Measurements from ENCODE around the gene MRPS18B.

The MRPS18B gene

GRCh38 chr6:30640481-30640880 lies 22.8 kb downstream of the MRPS18B start:
- no peak for DNase-seq
- Histone ChIP-seq H3K4me3 (ENCODE audit: low read depth in 1 of 2, low read length in 2 of 2) (no peak overlapping the region), H3K9ac (ENCODE audit: low read depth, low read length) (no peak overlapping the region), H3K36me3 (ENCODE audit: insufficient read depth, low read length) (peaks cover 67% of the 10 kb centered on the region), H4K20me1 (ENCODE audit: insufficient read depth, low read length) (no peaks in the 10 kb centered on the region; the same call in 1 of the 2 replicates), H2AFZ (ENCODE audit: low read depth, low read length) (no peak overlapping the region), H3K9me3 (ENCODE audit: insufficient read depth, low read length, severe bottlenecking) (no peaks in the 10 kb centered on the region), H3K4me2 (ENCODE audit: insufficient read depth, low read length) (no peak overlapping the region), H3K27me3 (ENCODE audit: insufficient read depth, low read length, poor library complexity) (no peaks in the 10 kb centered on the region), H3K27ac (ENCODE audit: low read length) (no peak overlapping the region), H3K79me2 (ENCODE audit: insufficient read depth, low read length) (peaks cover 17% of the 10 kb centered on the region; the same call in 1 of the 2 replicates), H3K4me1 (ENCODE audit: insufficient read depth, low read length) (no peaks in the 10 kb centered on the region)
- TF ChIP-seq EZH2 (IDR thresholded peaks at IDR 0.05; ENCODE audit: borderline replicate concordance, low read depth, low read length, severe bottlenecking) (no peak), CTCF (IDR thresholded peaks at IDR 0.05; ENCODE audit: borderline replicate concordance, extremely low read depth, low read length, poor library complexity, severe bottlenecking) (no peak)
- no peak for ATAC-seq (ENCODE audit: insufficient read depth, low read depth)

GRCh38 chr6:30641048-30641447 lies 23.4 kb downstream of the MRPS18B start:
- Histone ChIP-seq H3K79me2 (ENCODE audit: insufficient read depth, low read length) (peaks cover 23% of the 10 kb centered on the region), H3K27ac (ENCODE audit: low read length) (no peak overlapping the region; the same call in 1 of the 2 replicates), H2AFZ (ENCODE audit: low read depth, low read length) (no peak overlapping the region), H3K9ac (ENCODE audit: low read depth, low read length) (no peak overlapping the region), H3K36me3 (ENCODE audit: insufficient read depth, low read length) (peaks cover 69% of the 10 kb centered on the region), H3K4me3 (ENCODE audit: low read depth in 1 of 2, low read length in 2 of 2) (no peak overlapping the region), H4K20me1 (ENCODE audit: insufficient read depth, low read length) (peaks cover 2% of the 10 kb centered on the region; the same call in 1 of the 2 replicates), H3K4me2 (ENCODE audit: insufficient read depth, low read length) (no peak overlapping the region), H3K4me1 (ENCODE audit: insufficient read depth, low read length) (peaks cover 5% of the 10 kb centered on the region), H3K9me3 (ENCODE audit: insufficient read depth, low read length, severe bottlenecking) (no peaks in the 10 kb centered on the region), H3K27me3 (ENCODE audit: insufficient read depth, low read length, poor library complexity) (no peaks in the 10 kb centered on the region)
- peak; percentile 60; the same call in 2 of the 3 replicates for ATAC-seq (ENCODE audit: insufficient read depth, low read depth)
- TF ChIP-seq EZH2 (IDR thresholded peaks at IDR 0.05; ENCODE audit: borderline replicate concordance, low read depth, low read length, severe bottlenecking) = no peak
- TF ChIP-seq CTCF (IDR thresholded peaks at IDR 0.05; ENCODE audit: borderline replicate concordance, extremely low read depth, low read length, poor library complexity, severe bottlenecking) = no peak
- DNase-seq = peak; percentile 22

GRCh38 chr6:30643656-30644055 lies 26.0 kb downstream of the MRPS18B start:
- Histone ChIP-seq H3K9ac (ENCODE audit: low read depth, low read length) (no peak overlapping the region), H3K79me2 (ENCODE audit: insufficient read depth, low read length) (peaks cover 47% of the 10 kb centered on the region), H3K4me1 (ENCODE audit: insufficient read depth, low read length) (peaks cover 22% of the 10 kb centered on the region), H2AFZ (ENCODE audit: low read depth, low read length) (no peak overlapping the region), H3K9me3 (ENCODE audit: insufficient read depth, low read length, severe bottlenecking) (no peaks in the 10 kb centered on the region), H3K27me3 (ENCODE audit: insufficient read depth, low read length, poor library complexity) (no peaks in the 10 kb centered on the region), H3K4me3 (ENCODE audit: low read depth in 1 of 2, low read length in 2 of 2) (no peak overlapping the region), H3K4me2 (ENCODE audit: insufficient read depth, low read length) (no peak overlapping the region), H4K20me1 (ENCODE audit: insufficient read depth, low read length) (peaks cover 6% of the 10 kb centered on the region; the same call in 1 of the 2 replicates), H3K36me3 (ENCODE audit: insufficient read depth, low read length) (peaks cover 65% of the 10 kb centered on the region), H3K27ac (ENCODE audit: low read length) (no peak overlapping the region)
- no peak for DNase-seq
- no peak for ATAC-seq (ENCODE audit: insufficient read depth, low read depth)
- no peak for TF ChIP-seq CTCF (IDR thresholded peaks at IDR 0.05; ENCODE audit: borderline replicate concordance, extremely low read depth, low read length, poor library complexity, severe bottlenecking)
- no peak for TF ChIP-seq EZH2 (IDR thresholded peaks at IDR 0.05; ENCODE audit: borderline replicate concordance, low read depth, low read length, severe bottlenecking)

Measured in DND-41 (cell line).